Neutrophil (primary cell): Measurements from ENCODE around the gene TMEM60.

Experiments used
- H3K27ac ChIP-seq: fragments of 200-600 bp; sonication (generic); 2 replicates; pipeline ENCODE4 v1.5.1; 2016; ENCODE audit warnings: mild to moderate bottlenecking, moderate library complexity
- H3K27me3 ChIP-seq: fragments of 200-600 bp; sonication (generic); 2 replicates; pipeline ENCODE4 v1.6.0; 2016; ENCODE audit warnings: mild to moderate bottlenecking
- H3K36me3 ChIP-seq: fragments of 200-600 bp; sonication (generic); 2 replicates; pipeline ENCODE4 v1.5.1; 2017
- H3K4me1 ChIP-seq, 2 experiments: fragments of 200-600 bp in 1 of 2; sonication (generic) in 1 of 2; 1 replicate in 1 of 2; 2 replicates in 1 of 2; pipeline versions ENCODE4 v1.5.1 to v1.6.1; 2013 to 2016; ENCODE audit warnings: low read depth in 1 of 2, low read length in 1 of 2, mild to moderate bottlenecking in 1 of 2, moderate library complexity in 1 of 2; ENCODE audit not compliant: control insufficient read depth in 1 of 2, insufficient read depth in 1 of 2
- H3K4me3 ChIP-seq, 2 experiments: fragments of 200-600 bp in 1 of 2; sonication (generic) in 1 of 2; 1 replicate in 1 of 2; 2 replicates in 1 of 2; pipeline ENCODE4 v1.5.1; 2013 to 2016; ENCODE audit warnings: low read depth in 1 of 2, low read length in 1 of 2, mild to moderate bottlenecking in 1 of 2, moderate library complexity in 1 of 2
- H3K9me3 ChIP-seq: fragments of 200-600 bp; sonication (generic); 2 replicates; pipeline ENCODE4 v1.5.1; 2016
- TF ChIP-seq, protein P1 (sequence below): fragments of 200-600 bp; sonication (generic); IDR thresholded peaks from 2 replicates; pipeline ENCODE4 v1.5.1; 2016; ENCODE audit warnings: antibody characterized with exemption

TMEM60 gene

GRCh38 chr7:77757589-77757988, 40.6 kb downstream of the TMEM60 start:
- Histone ChIP-seq H3K27me3 (no peaks in the 10 kb centered on the region), H3K4me3 (no peak overlapping the region), H3K36me3 (peaks cover 11% of the 10 kb centered on the region), H3K9me3 (no peaks in the 10 kb centered on the region), H3K27ac (peak overlapping the region; percentile 57), H3K4me1 (peaks cover 33 to 59% of the 10 kb centered on the region in 2 experiments)
- TF ChIP-seq, protein P1, sequence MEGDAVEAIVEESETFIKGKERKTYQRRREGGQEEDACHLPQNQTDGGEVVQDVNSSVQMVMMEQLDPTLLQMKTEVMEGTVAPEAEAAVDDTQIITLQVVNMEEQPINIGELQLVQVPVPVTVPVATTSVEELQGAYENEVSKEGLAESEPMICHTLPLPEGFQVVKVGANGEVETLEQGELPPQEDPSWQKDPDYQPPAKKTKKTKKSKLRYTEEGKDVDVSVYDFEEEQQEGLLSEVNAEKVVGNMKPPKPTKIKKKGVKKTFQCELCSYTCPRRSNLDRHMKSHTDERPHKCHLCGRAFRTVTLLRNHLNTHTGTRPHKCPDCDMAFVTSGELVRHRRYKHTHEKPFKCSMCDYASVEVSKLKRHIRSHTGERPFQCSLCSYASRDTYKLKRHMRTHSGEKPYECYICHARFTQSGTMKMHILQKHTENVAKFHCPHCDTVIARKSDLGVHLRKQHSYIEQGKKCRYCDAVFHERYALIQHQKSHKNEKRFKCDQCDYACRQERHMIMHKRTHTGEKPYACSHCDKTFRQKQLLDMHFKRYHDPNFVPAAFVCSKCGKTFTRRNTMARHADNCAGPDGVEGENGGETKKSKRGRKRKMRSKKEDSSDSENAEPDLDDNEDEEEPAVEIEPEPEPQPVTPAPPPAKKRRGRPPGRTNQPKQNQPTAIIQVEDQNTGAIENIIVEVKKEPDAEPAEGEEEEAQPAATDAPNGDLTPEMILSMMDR: no peak

GRCh38 chr7:77753173-77753572, 45.1 kb downstream of the TMEM60 start:
- Histone ChIP-seq H3K27ac (peak overlapping the region; percentile 78), H3K36me3 (peaks cover 28% of the 10 kb centered on the region), H3K4me1 (peaks cover 25 to 31% of the 10 kb centered on the region in 2 experiments), H3K27me3 (no peaks in the 10 kb centered on the region), H3K9me3 (no peaks in the 10 kb centered on the region), H3K4me3 (no peak overlapping the region)
- TF ChIP-seq, protein P1: no peak

- Histone ChIP-seq H3K4me1 (peaks cover 19 to 20% of the 10 kb centered on the region in 2 experiments), H3K9me3 (no peaks in the 10 kb centered on the region), H3K36me3 (peaks cover 26% of the 10 kb centered on the region), H3K27ac (peak overlapping the region; percentile 78), H3K27me3 (no peaks in the 10 kb centered on the region), H3K4me3 (peak overlapping the region in 1 of 2 experiments; percentile 33)
- TF ChIP-seq, protein P1: no peak
These were observed 46.2 kb downstream of the TMEM60 start for GRCh38 chr7:77752016-77752415.

GRCh38 chr7:77747718-77748117, 50.5 kb downstream of the TMEM60 start:
- Histone ChIP-seq H3K27ac (peak overlapping the region; percentile 50), H3K36me3 (peaks cover 26% of the 10 kb centered on the region), H3K4me1 (peaks cover 12 to 14% of the 10 kb centered on the region in 2 experiments), H3K9me3 (no peaks in the 10 kb centered on the region), H3K4me3 (no peak overlapping the region), H3K27me3 (no peaks in the 10 kb centered on the region)
- TF ChIP-seq, protein P1: no peak

- Histone ChIP-seq H3K27ac (peak overlapping the region; percentile 50), H3K4me3 (no peak overlapping the region)
These were observed 51.1 kb downstream of the TMEM60 start for GRCh38 chr7:77747178-77747577.

More at GRCh38 chr7:77747178-77747577, 51.1 kb downstream of the TMEM60 start:
- Histone ChIP-seq H3K36me3 (peaks cover 26% of the 10 kb centered on the region), H3K27me3 (no peaks in the 10 kb centered on the region), H3K4me1 (peaks cover 7 to 9% of the 10 kb centered on the region in 2 experiments), H3K9me3 (no peaks in the 10 kb centered on the region)
- TF ChIP-seq, protein P1: no peak
